Measurements from ENCODE around the gene ZNF513. TPM values are rescaled to one million over a fixed set of nuclear protein-coding genes. Genes with fewer than 3 reads are reported as not detected.

The ZNF513 gene
- total RNA-seq, 2 experiments from 2014 or later, result 12.7 to 15.4 TPM

DNA sequence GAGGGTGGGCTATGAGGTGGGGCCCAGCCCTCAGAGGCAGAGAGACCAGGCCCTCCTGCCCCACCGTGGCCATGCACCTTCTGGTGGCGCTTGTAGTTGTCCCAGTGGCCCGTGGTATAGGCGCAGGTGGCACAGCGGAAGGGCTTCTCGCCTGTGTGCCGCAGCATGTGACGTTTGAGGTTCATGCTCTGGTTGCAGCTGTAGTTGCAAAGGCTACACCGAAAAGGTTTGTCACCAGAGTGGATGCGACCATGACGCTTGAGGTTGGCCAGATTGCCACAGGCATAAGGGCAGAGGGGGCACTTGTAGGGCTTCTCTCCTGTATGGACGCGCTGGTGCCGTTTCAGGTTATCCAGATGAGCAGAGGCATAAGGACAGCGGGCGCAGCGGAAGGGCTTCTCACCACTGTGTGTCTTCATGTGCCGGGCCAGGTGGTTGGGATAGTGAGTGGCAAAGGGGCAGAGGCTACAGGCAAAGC, 2.9 kb downstream of the ZNF513 start:
- ATAC-seq, result no peak

GRCh38 chr2:27376866-27377617, 3.5 kb downstream of the ZNF513 start:
- H3K27ac Mint-ChIP-seq, result no peak overlapping the region
- no peaks in the 10 kb centered on the region for H3K27me3 Mint-ChIP-seq
- H3K36me3 Mint-ChIP-seq, result peaks cover 50% of the 10 kb centered on the region
- CTCF ChIA-PET, result no interaction called here
- DNase-seq (no peak), ATAC-seq (no peak)
- no peaks in the 10 kb centered on the region for H3K9me3 Mint-ChIP-seq (ENCODE audit: low read depth)
- no peak overlapping the region for H3K4me3 Mint-ChIP-seq
- peaks cover 38% of the 10 kb centered on the region for H3K4me1 Mint-ChIP-seq

More for the DNA sequence above, 2.9 kb downstream of the ZNF513 start:
- Mint-ChIP-seq H3K4me3 (no peak overlapping the region), H3K4me1 (peaks cover 33% of the 10 kb centered on the region), H3K36me3 (peaks cover 47% of the 10 kb centered on the region), H3K9me3 (ENCODE audit: low read depth) (no peaks in the 10 kb centered on the region), H3K27ac (no peak overlapping the region), H3K27me3 (no peaks in the 10 kb centered on the region)
- no peak for DNase-seq
- CTCF ChIA-PET, result interaction anchor here (0.6 kb wide), 1 partner anchor 1412 kb away, joined by 3 read pairs; no protein-coding TSS in a partner anchor

DNA sequence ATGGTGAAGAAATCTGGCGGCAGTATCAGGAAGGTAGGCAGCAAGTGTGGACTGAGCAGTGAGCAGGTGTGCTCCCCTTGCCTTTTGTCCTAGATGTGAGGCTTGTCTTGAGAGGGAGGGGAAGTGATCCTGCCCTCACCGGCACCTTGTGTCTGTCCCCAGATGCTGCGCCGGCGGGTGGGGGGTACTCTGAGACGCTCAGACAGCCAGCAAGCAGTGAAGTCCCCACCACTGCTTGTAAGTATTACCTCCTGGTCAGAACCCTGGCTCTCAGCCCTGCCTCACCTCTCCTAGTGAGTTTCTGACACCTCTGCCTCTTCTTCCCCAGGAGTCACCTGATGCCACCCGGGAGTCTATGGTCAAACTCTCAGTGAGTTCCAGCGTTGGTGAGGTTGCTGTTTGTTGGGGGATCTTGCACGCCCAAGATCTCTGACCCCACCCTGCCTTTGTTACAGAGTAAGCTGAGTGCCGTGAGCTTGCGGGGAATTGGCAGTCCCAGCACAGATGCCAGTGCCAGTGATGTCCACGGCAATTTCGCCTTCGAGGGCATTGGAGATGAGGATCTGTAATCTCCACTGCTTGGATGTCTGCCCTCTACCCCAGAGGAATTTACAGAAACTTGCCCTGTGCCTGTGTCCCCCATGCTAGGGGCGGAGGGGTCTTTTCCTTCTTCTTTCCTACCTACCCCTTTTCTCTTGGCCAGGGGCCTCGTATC, 4.2 kb downstream of the ZNF513 start:
- Mint-ChIP-seq H3K27me3 (no peaks in the 10 kb centered on the region), H3K4me3 (no peak overlapping the region), H3K9me3 (ENCODE audit: low read depth) (no peaks in the 10 kb centered on the region), H3K27ac (no peak overlapping the region), H3K36me3 (peaks cover 51% of the 10 kb centered on the region), H3K4me1 (peaks cover 38% of the 10 kb centered on the region)
- ATAC-seq (no peak), DNase-seq (no peak)
- CTCF ChIA-PET, result no interaction called here

DNA sequence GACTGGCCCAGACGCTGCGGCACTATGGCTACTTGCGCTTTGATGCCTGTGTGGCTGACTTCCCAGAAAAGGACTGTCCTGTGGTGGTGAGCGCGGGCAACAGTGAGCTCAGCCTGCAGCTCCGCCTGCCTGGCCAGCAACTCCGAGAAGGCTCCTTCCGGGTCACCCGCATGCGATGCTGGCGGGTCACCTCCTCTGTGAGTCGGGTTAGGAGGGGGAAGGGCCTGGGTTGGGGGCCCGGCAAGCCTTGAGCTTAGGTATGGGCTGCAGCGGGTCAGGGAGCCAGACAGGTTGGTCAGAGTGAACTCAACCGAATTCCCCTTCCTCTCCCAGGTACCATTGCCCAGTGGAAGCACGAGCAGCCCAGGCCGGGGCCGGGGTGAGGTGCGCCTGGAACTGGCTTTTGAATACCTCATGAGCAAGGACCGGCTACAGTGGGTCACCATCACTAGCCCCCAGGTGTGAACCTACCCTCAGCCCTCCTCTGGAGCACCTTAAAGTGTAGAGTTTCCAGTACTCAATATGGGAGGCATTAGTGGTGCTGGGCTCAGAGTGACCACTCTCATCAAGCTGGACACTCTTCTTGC, 4.9 kb downstream of the ZNF513 start:
- ATAC-seq (no peak), DNase-seq (no peak)
- Mint-ChIP-seq H3K4me1 (peaks cover 35% of the 10 kb centered on the region), H3K36me3 (peaks cover 49% of the 10 kb centered on the region), H3K27ac (no peak overlapping the region), H3K4me3 (no peak overlapping the region), H3K9me3 (ENCODE audit: low read depth) (no peaks in the 10 kb centered on the region), H3K27me3 (no peaks in the 10 kb centered on the region)
- CTCF ChIA-PET, result no interaction called here

DNA sequence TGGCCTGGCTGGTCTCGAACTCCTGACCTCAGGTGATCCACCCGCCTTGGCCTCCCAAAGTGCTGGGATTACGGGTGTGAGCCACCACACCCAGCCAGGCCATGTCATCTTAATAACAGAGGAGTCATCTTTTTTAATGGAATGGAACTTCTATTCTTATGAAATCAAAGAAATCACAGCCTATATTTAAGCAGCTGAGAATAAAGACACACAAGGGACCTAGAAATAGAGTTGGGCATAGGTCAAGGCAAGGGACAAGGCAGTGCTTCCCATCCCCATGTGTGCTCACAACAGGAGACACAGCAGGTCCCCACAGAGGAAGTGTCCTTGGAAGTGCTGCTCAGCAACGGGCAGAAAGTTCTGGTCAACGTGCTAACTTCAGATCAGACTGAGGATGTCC, 7.0 kb downstream of the ZNF513 start:
- Mint-ChIP-seq H3K36me3 (peaks cover 47% of the 10 kb centered on the region), H3K27me3 (no peaks in the 10 kb centered on the region), H3K4me1 (peaks cover 33% of the 10 kb centered on the region), H3K9me3 (ENCODE audit: low read depth) (no peaks in the 10 kb centered on the region), H3K4me3 (no peak overlapping the region), H3K27ac (peak overlapping the region; percentile 50)
- CTCF ChIA-PET, result no interaction called here
- ATAC-seq (no peak), DNase-seq (no peak)

- CTCF ChIA-PET, result no interaction called here
- peak overlapping the region; percentile 47 for H3K4me3 Mint-ChIP-seq
- H3K27ac Mint-ChIP-seq, result peak overlapping the region; percentile 74
- no peaks in the 10 kb centered on the region for H3K27me3 Mint-ChIP-seq
- H3K4me1 Mint-ChIP-seq, result peaks cover 37% of the 10 kb centered on the region
- ATAC-seq (no peak), DNase-seq (peak; percentile 61)
- H3K9me3 Mint-ChIP-seq (ENCODE audit: low read depth), result no peaks in the 10 kb centered on the region
- peaks cover 49% of the 10 kb centered on the region for H3K36me3 Mint-ChIP-seq
Measured at GRCh38 chr2:27372937-27373336, 7.6 kb downstream of the ZNF513 start.

- peaks cover 37% of the 10 kb centered on the region for H3K4me1 Mint-ChIP-seq
- H3K27me3 Mint-ChIP-seq, result no peaks in the 10 kb centered on the region
- DNase-seq, result peak; percentile 63
- H3K36me3 Mint-ChIP-seq, result peaks cover 49% of the 10 kb centered on the region
- H3K27ac Mint-ChIP-seq, result peak overlapping the region; percentile 96
- peak overlapping the region; percentile 84 for H3K4me3 Mint-ChIP-seq
- no peak for ATAC-seq
- H3K9me3 Mint-ChIP-seq (ENCODE audit: low read depth), result no peaks in the 10 kb centered on the region
- CTCF ChIA-PET, result interaction anchor here (0.7 to 3.1 kb wide), 7 partner anchors 10 to 201 kb away, joined by 3 to 20 read pairs (median 4); partner anchors contain the start of genes GTF3C2, MPV17, PPM1G and ZNF513
Measured at GRCh38 chr2:27370816-27371620, 9.5 kb downstream of the ZNF513 start.

DNA sequence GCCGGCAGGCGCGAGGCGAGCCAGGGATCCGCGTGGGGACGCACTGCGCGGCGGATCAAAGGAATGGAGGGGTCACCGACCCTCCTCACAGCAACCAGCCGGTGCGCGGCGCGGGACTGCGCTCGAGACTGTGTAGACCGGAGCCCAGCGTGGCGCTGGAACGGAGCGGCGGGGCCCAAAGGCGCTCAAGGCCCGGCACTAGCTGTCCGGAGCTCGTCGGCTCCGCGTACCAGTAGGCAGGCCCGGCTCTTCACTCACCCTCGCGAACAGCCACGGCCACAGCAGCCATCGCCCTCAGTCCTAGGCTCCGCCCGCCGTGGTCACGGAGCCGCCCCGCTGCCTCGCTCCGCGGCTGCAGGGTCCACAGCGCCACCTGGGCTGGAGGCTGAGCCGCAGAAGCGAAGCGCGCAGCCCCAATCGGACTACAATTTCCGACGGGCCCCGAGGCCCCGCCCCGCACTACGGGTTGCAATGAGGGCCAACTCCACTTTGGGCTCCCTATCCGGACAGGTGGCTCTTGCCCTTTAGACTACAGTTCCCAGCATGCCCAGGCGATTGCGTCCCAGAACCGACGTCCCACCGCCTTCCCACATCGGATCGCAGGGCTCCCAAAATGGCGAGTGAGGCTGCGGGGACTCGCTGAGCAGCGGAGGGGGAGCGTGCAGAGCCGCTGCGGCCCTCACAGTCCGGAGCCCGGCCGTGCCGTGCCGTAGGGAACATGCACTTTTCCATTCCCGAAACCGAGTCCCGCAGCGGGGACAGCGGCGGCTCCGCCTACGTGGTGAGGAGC, 10.3 kb downstream of the ZNF513 start, which contains the start of the genes EIF2B4 and SNX17:
TSS of gene EIF2B4 (minus strand) at position 313 of the 790 bp plus-strand sequence. CDS start at position 289, 24 bp downstream.
TSS of gene SNX17 (plus strand) at position 591 of the 790 bp plus-strand sequence. CDS start at position 719, 128 bp downstream.
- H3K36me3 Mint-ChIP-seq, result peaks cover 48% of the 10 kb centered on the region
- peak within 1 kb of the TSS; percentile 84 for H3K4me3 Mint-ChIP-seq

GRCh38 chr2:27369471-27370025, 11.0 kb downstream of the ZNF513 start:
- CTCF ChIA-PET, result interaction anchor here (0.7 to 3.1 kb wide), 13 partner anchors 9 to 313 kb away, joined by 3 to 23 read pairs (median 4); partner anchors contain the start of genes GTF3C2, MPV17, NRBP1 and ZNF512
- ATAC-seq (no peak), DNase-seq (no peak)
- no peaks in the 10 kb centered on the region for H3K27me3 Mint-ChIP-seq
- H3K9me3 Mint-ChIP-seq (ENCODE audit: low read depth), result no peaks in the 10 kb centered on the region
- H3K4me3 Mint-ChIP-seq, result peak overlapping the region; percentile 84
- H3K36me3 Mint-ChIP-seq, result peaks cover 43% of the 10 kb centered on the region
- peaks cover 36% of the 10 kb centered on the region for H3K4me1 Mint-ChIP-seq
- H3K27ac Mint-ChIP-seq, result peak overlapping the region; percentile 90

More for the DNA sequence above, 10.3 kb downstream of the ZNF513 start, which contains the start of the genes EIF2B4 and SNX17:
- H3K9me3 Mint-ChIP-seq (ENCODE audit: low read depth), result no peaks in the 10 kb centered on the region
- peaks cover 37% of the 10 kb centered on the region for H3K4me1 Mint-ChIP-seq
- H3K27ac Mint-ChIP-seq, result peak within 1 kb of the TSS; percentile 96
- ATAC-seq (peak; percentile 93), DNase-seq (peak; percentile 100)
- CTCF ChIA-PET, result interaction anchor here (0.8 to 3.1 kb wide), 13 partner anchors 9 to 313 kb away, joined by 3 to 23 read pairs (median 5); partner anchors contain the start of genes GTF3C2, MPV17, NRBP1 and PPM1G
- H3K27me3 Mint-ChIP-seq, result no peaks in the 10 kb centered on the region

GRCh38 chr2:27363933-27364332, 16.6 kb downstream of the ZNF513 start:
- no peaks in the 10 kb centered on the region for H3K27me3 Mint-ChIP-seq
- H3K36me3 Mint-ChIP-seq, result peaks cover 34% of the 10 kb centered on the region
- CTCF ChIA-PET, result interaction anchor here (1.2 kb wide), 1 partner anchor 84 kb away, joined by 3 read pairs; no protein-coding TSS in a partner anchor
- peaks cover 11% of the 10 kb centered on the region for H3K4me1 Mint-ChIP-seq
- DNase-seq (no peak), ATAC-seq (no peak)
- H3K27ac Mint-ChIP-seq, result peak overlapping the region; percentile 24
- no peaks in the 10 kb centered on the region for H3K9me3 Mint-ChIP-seq (ENCODE audit: low read depth)
- H3K4me3 Mint-ChIP-seq, result no peak overlapping the region

- H3K27ac Mint-ChIP-seq, result peak overlapping the region; percentile 3
- CTCF ChIA-PET, result interaction anchor here (0.7 kb wide), 1 partner anchor 146 kb away, joined by 4 read pairs; the partner anchor contains the start of gene CAD
- ATAC-seq (no peak), DNase-seq (no peak)
- peaks cover 13% of the 10 kb centered on the region for H3K4me1 Mint-ChIP-seq
- no peak overlapping the region for H3K4me3 Mint-ChIP-seq
- no peaks in the 10 kb centered on the region for H3K9me3 Mint-ChIP-seq (ENCODE audit: low read depth)
- peaks cover 31% of the 10 kb centered on the region for H3K36me3 Mint-ChIP-seq
- H3K27me3 Mint-ChIP-seq, result no peaks in the 10 kb centered on the region
Measured at GRCh38 chr2:27362678-27363420, 17.7 kb downstream of the ZNF513 start.
